Neural crest cell (in vitro differentiated cells): ENCODE data around the gene PCED1B. TPM values are rescaled to one million over a fixed set of nuclear protein-coding genes. Genes with fewer than 3 reads are reported as not detected.

Experiments used
- DNase-seq: peaks from one replicate; pipeline ENCODE4 v3.0.0; 2021; ENCODE audit warnings: low read depth, mixed read lengths, low spot score
- H3K27ac Mint-ChIP-seq: one replicate; pipeline ENCODE4 v1.8.0; 2021; ENCODE audit warnings: mild to moderate bottlenecking, mixed read lengths; ENCODE audit not compliant: unreplicated experiment
- H3K27me3 Mint-ChIP-seq: 2 replicates; pipeline ENCODE4 v1.8.0; 2021; ENCODE audit warnings: low read depth, mild to moderate bottlenecking, mixed read lengths
- H3K36me3 Mint-ChIP-seq: 2 replicates; pipeline ENCODE4 v1.8.0; 2021; ENCODE audit warnings: low read depth, mild to moderate bottlenecking, mixed read lengths
- H3K4me1 Mint-ChIP-seq: 2 replicates; pipeline ENCODE4 v1.8.0; 2021; ENCODE audit warnings: mixed read lengths
- H3K4me3 Mint-ChIP-seq: one replicate; pipeline ENCODE4 v1.8.0; 2021; ENCODE audit warnings: mild to moderate bottlenecking, mixed read lengths
- H3K9me3 Mint-ChIP-seq: 2 replicates; pipeline ENCODE4 v1.8.0; 2021; ENCODE audit warnings: mixed read lengths
- total RNA-seq: library from RNA; stranded (reverse); gene quantifications from 2 replicates; pipeline ENCODE4 v1.2.1, GENCODE V29; 2021
- TF ChIP-seq, protein P1 (sequence below): fragments of 200-600 bp; sonication (generic); conservative IDR thresholded peaks from 2 replicates; pipeline ENCODE4 v1.5.0; 2021; ENCODE audit warnings: antibody characterized with exemption, mild to moderate bottlenecking

PCED1B gene
- total RNA-seq, 1 donor from 2014 or later, result 0.47 TPM

DNA sequence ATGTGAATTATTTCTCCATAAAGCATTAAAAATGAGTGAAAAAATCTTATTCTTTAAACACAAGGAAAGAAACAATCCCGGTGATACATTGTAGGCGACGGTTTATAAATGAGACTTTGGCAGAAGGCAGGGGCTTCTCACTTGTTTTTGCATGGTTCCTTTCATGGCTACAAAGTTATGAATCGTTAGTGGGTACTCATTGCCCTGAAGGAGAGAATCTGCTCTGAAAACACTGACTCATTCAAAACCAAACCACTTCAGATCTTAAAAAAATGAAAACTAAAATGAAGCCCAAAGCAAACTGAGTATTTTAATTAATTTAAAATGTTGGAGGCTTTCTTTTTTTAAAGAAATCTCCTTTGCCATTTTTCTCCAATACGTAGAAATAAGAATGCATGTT lies 41.7 kb downstream of the PCED1B start:
- Mint-ChIP-seq H3K4me1 (peaks cover 24% of the 10 kb centered on the region), H3K27ac (no peak overlapping the region), H3K4me3 (no peak overlapping the region)

DNA sequence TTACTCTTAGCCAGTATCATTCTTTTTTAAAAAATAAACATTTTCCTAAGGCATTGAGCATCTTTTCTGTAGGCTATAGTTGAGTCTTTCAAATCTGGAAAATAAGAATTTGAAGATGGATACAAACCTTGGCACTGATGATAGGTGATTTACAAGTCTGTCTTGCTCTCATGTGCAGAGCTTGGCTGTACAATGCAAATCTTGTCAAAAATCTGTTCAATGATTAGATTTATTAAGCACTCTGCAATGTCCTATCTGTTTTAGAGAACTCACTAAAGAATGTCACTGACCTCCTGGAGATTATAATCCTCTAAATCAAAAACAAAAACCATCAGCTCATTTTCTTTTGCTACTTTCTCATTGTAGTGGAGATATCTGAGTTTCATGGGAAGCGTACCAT lies 43.2 kb downstream of the PCED1B start:
- no peak overlapping the region for H3K27ac Mint-ChIP-seq
- H3K27me3 Mint-ChIP-seq, result no peaks in the 10 kb centered on the region
- H3K4me3 Mint-ChIP-seq, result no peak overlapping the region
- H3K36me3 Mint-ChIP-seq, result no peaks in the 10 kb centered on the region
- peaks cover 24% of the 10 kb centered on the region for H3K4me1 Mint-ChIP-seq
- DNase-seq, result no peak
- H3K9me3 Mint-ChIP-seq, result peaks cover 3% of the 10 kb centered on the region
- TF ChIP-seq, protein P1, sequence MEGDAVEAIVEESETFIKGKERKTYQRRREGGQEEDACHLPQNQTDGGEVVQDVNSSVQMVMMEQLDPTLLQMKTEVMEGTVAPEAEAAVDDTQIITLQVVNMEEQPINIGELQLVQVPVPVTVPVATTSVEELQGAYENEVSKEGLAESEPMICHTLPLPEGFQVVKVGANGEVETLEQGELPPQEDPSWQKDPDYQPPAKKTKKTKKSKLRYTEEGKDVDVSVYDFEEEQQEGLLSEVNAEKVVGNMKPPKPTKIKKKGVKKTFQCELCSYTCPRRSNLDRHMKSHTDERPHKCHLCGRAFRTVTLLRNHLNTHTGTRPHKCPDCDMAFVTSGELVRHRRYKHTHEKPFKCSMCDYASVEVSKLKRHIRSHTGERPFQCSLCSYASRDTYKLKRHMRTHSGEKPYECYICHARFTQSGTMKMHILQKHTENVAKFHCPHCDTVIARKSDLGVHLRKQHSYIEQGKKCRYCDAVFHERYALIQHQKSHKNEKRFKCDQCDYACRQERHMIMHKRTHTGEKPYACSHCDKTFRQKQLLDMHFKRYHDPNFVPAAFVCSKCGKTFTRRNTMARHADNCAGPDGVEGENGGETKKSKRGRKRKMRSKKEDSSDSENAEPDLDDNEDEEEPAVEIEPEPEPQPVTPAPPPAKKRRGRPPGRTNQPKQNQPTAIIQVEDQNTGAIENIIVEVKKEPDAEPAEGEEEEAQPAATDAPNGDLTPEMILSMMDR, result no peak

More for the DNA sequence above, 41.7 kb downstream of the PCED1B start:
- DNase-seq, result no peak
- TF ChIP-seq, protein P1, result no peak
- Mint-ChIP-seq H3K36me3 (no peaks in the 10 kb centered on the region), H3K9me3 (peaks cover 3% of the 10 kb centered on the region), H3K27me3 (no peaks in the 10 kb centered on the region)

- TF ChIP-seq, protein P1, result no peak
- Mint-ChIP-seq H3K4me3 (no peak overlapping the region), H3K27ac (no peak overlapping the region), H3K36me3 (no peaks in the 10 kb centered on the region), H3K4me1 (peaks cover 24% of the 10 kb centered on the region), H3K9me3 (peaks cover 3% of the 10 kb centered on the region), H3K27me3 (no peaks in the 10 kb centered on the region)
- DNase-seq, result no peak
Measured at GRCh38 chr12:47123730-47124129, 44.3 kb downstream of the PCED1B start.

GRCh38 chr12:47124451-47124850 lies 45.0 kb downstream of the PCED1B start:
- Mint-ChIP-seq H3K27me3 (no peaks in the 10 kb centered on the region), H3K4me1 (peaks cover 24% of the 10 kb centered on the region), H3K4me3 (no peak overlapping the region), H3K27ac (no peak overlapping the region), H3K9me3 (peaks cover 3% of the 10 kb centered on the region), H3K36me3 (no peaks in the 10 kb centered on the region)
- DNase-seq, result no peak
- TF ChIP-seq, protein P1, result no peak

DNA sequence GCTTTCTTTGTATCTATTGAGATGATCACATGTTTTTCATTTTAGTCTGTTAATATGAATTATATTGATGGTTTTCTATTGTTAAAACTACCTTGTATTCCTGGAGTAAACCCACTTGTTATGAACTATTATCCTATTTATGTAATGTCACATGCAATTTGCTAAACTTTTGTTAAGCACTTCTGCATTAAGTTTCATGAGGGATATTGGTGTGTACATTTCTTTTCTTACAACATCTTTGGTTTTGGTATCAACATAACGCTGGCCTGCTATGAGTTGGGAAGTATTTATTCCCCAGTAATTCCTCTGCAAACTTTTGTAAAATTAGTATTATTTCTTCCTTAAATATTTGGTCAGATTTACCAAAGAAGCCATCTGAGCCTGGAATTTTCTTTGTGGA lies 46.8 kb downstream of the PCED1B start:
- Mint-ChIP-seq H3K36me3 (no peaks in the 10 kb centered on the region), H3K4me3 (no peak overlapping the region), H3K4me1 (peaks cover 17% of the 10 kb centered on the region), H3K9me3 (peaks cover 3% of the 10 kb centered on the region), H3K27ac (no peak overlapping the region), H3K27me3 (no peaks in the 10 kb centered on the region)
- DNase-seq, result no peak
- TF ChIP-seq, protein P1, result no peak

GRCh38 chr12:47131011-47131410 lies 51.6 kb downstream of the PCED1B start:
- H3K4me3 Mint-ChIP-seq, result no peak overlapping the region
- TF ChIP-seq, protein P1, result no peak
- H3K4me1 Mint-ChIP-seq, result no peaks in the 10 kb centered on the region
- no peaks in the 10 kb centered on the region for H3K9me3 Mint-ChIP-seq
- no peak for DNase-seq
- no peaks in the 10 kb centered on the region for H3K27me3 Mint-ChIP-seq
- no peaks in the 10 kb centered on the region for H3K36me3 Mint-ChIP-seq
- no peak overlapping the region for H3K27ac Mint-ChIP-seq
